ENCODE data around the gene ABL2. TPM values are rescaled to one million over a fixed set of nuclear protein-coding genes. Genes with fewer than 3 reads are reported as not detected.
"Not testable (repeated sequence)": the region's sequence is repeated elsewhere in the genome, so short reads cannot be mapped to it uniquely, and the experiment has no call there.

ABL2 gene
- total RNA-seq, 1 donor from 2014 or later = 60.3 TPM

DNA sequence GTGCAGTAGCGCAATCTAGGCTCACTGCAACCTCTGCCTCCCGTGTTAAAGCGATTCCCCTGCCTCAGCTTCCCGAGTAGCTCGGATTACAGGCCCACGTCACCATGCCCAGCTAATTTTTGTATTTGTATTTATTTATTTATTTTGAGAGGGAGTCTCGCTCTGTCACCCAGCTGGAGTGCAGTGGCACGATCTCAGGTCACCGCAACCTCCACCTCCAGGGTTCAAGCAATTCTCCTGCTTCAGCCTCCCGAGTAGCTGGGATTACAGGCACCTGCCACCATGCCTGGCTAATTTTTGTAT lies 59.1 kb downstream of the ABL2 start:
- not testable (repeated sequence) for DNase-seq (ENCODE audit: low read depth)

GRCh38 chr1:179169616-179170467 lies 59.6 kb downstream of the ABL2 start:
- peak; percentile 34 for DNase-seq (ENCODE audit: low read depth)

- DNase-seq (ENCODE audit: low read depth) = no peak
These were observed 60.9 kb downstream of the ABL2 start for GRCh38 chr1:179168536-179168935.

DNA sequence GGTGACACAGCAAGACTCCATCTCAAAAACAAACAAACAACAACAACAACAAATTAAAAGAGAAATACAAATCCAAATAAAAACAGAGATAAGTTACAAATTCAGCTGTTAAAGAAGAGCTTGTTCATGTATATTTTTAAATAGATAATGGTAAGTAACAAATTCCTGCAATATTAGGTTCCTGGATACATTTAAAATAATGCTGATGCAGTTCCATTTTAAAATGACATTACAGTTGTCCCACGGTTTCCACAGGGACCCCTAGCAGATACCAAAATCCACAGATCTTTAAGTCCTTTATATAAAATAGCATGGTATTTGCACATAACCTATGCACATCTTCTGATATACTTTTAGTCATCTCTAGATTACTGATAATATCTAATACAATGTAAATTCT lies 61.5 kb downstream of the ABL2 start:
- DNase-seq (ENCODE audit: low read depth) = no peak

DNA sequence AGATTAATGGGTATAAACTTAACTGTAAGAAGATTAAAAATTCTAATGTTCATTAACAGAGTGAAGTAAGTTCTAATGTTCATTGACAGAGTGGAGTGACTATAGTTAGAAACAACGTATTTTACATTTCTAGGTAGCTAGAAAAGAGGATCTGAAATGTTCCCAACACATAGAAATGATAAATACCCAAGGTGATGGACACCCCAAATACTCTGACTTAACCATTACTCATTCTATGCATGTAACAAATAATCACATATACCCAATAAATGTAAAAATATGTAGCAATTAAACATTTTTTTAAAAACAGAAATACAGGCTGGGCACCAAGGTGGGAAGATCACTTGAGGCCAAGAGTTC lies 62.1 kb downstream of the ABL2 start:
- no peak for DNase-seq (ENCODE audit: low read depth)

GRCh38 chr1:179166663-179167417 lies 62.6 kb downstream of the ABL2 start:
- peak; percentile 72 for DNase-seq (ENCODE audit: low read depth)

DNA sequence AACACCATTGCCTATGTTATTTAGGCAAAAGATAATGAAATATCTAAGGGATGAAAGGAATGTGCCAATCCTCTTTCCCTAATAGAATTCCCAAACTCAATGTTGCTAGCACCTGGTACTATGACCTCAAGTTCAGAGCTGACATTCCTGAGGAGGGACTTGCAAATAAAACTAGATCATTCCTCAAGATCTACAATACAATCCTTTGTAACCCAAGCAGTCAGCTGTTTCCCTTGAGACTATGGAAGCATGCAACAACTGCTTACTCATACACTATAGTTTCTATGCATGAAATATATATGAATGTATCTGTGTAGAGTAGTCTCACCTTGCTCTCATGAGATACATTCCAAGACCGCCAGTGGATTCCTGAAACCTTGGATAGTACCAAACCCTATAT lies 65.0 kb downstream of the ABL2 start:
- peak; percentile 66 for DNase-seq (ENCODE audit: low read depth)

GRCh38 chr1:179156708-179157107 lies 72.8 kb downstream of the ABL2 start:
- no peak for DNase-seq (ENCODE audit: low read depth)

- no peak for DNase-seq (ENCODE audit: low read depth)
These were observed 73.5 kb downstream of the ABL2 start for GRCh38 chr1:179156026-179156425.

- DNase-seq (ENCODE audit: low read depth) = no peak
These were observed 73.9 kb downstream of the ABL2 start for GRCh38 chr1:179155615-179156014.

- no peak for DNase-seq (ENCODE audit: low read depth)
These were observed 75.0 kb downstream of the ABL2 start for GRCh38 chr1:179154437-179154836.

- no peak for DNase-seq (ENCODE audit: low read depth)
These were observed 76.3 kb downstream of the ABL2 start for GRCh38 chr1:179153217-179153616.

DNA sequence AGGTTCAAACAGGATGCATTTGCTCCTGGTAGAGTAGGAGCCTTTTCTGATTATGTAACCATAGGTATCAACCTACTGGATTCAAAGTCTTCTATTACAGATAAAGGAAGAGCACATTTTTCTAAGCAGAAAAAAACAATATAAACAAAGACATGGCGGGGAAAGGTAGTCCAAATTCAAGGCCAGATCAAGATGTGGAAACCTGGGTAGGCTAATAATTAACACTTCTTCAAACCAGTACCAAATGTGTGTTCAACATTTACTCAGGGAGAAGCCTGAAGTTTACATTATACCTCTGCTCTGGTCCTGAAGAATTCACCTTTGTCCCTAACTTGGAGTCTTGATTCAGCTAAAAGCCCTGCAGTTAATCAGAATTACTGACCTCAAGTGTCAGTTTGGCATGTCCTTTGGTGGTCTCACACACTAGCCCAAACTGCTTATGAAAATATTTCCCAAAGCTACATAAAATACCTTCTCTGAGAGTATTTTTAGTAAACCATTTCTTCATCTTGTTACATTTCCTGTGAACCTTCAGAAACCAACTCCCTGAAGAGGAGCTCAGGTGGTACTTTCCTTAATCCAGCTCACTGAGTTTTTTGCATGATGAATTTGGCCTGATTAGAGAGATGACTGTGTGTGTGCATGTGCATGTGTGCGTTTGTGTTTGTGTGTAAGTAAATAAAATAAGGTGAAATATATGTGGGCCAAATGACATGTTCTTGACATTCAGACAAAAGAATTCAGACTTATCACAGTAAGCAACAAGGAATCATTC lies 77.4 kb downstream of the ABL2 start:
- no peak for DNase-seq (ENCODE audit: low read depth)

- no peak for DNase-seq (ENCODE audit: low read depth)
These were observed 82.6 kb downstream of the ABL2 start for GRCh38 chr1:179146911-179147310.

DNA sequence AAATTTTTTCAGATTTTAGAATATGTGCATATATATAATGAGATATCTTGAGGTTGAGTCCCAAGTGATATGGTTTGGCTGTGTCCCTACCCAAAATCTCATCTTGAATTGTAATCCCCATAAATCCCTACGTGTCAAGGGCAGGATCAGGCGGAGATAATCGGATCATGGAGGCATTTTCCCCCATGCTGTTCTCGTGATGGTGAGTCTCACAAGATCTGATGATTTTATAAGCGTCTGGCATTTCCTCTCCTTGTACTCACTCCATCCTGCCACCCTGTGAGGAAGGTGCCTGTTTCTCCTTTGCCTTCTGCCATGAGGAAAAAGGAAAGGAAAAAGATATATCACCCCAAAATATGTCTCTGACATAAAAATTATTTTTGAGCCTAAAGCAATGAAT lies 83.0 kb downstream of the ABL2 start:
- no peak for DNase-seq (ENCODE audit: low read depth)

DNA sequence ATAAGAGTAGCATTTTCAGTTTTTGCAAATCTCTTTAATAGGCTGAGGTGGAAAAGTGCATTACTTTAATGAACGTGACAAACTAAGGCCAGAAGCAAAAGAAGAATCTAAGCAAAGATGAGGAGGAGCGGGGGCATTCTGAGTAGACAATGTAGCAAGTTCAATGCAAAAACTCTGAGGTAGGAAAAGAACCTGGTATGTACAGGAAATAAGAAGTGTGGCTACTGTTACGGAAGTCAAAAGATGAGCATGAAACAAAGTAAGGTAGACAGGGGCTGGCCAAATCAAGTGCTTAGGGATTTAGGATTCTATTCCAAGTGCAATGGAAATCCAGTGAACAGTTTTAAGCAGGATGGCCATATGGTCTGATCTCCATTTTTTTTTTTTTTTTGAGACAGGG lies 84.0 kb downstream of the ABL2 start:
- no peak for DNase-seq (ENCODE audit: low read depth)

- no peak for DNase-seq (ENCODE audit: low read depth)
These were observed 84.9 kb downstream of the ABL2 start for GRCh38 chr1:179144626-179145025.

- DNase-seq (ENCODE audit: low read depth) = peak; percentile 87
These were observed 86.2 kb downstream of the ABL2 start for GRCh38 chr1:179143322-179143721.

DNA sequence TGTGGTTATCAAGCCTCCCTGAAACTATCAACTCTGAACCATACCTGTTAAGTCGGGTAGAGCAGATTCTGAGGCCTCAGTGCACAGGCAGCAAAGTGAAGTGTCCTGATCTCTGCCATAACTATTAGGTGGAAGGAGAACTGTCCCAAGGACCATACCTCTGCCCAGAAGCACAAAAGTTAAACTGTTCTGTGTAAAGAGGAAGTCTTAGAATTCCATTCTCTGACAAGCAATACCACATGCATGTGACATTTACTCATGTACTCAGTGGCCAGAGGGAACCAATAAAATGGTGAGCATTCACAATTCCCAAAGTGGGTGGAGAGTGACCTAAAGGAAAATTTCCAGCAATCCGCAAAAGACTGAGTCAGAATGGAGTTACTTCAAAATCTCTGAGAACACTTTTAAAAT lies 86.6 kb downstream of the ABL2 start:
- DNase-seq (ENCODE audit: low read depth) = peak; percentile 94

- peak; percentile 51 for DNase-seq (ENCODE audit: low read depth)
These were observed 87.8 kb downstream of the ABL2 start for GRCh38 chr1:179141592-179142251.

DNA sequence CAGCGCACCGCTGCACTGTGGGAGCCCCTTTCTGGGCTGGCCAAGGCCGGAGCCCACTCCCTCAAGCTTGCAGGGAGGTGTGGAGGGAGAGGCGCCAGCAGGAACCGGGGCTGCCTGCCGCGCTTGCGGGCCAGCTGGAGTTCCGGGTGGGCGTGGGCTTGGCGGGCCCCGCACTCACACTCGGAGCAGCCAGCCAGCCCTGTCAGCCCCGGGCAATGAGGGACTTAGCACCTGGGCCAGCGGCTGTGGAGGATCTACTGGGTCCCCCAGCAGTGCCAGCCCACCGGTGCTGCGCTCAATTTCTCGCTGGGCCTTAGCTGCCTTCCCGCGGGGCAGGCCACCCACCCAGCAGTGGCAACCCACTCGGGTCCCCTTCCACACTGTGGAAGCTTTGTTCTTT lies 90.7 kb downstream of the ABL2 start:
- not testable (repeated sequence) for DNase-seq (ENCODE audit: low read depth)

Measured in myocyte (in vitro differentiated cells).